ENCODE results near the gene ABCG5.

DNA sequence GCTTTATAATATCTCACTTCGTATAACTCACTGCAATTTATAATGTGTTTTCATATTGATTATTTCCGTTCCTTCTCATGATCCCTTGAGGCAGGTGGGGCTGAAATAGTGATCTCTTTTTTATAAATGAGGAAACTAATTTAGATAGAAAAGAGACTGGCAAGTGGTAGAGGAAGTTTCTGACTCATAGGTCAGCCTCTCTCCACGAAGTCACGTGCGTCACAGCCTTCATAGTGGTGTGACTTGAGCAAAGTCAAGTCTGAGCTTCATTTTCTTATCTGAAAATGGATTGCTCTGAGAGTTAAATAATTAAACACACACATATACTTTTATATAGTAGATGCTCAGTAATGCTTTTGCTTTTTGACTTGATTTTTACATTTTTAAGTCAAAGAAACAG is 19.9 kb downstream of the ABCG5 start:
- TF ChIP-seq, protein P1, sequence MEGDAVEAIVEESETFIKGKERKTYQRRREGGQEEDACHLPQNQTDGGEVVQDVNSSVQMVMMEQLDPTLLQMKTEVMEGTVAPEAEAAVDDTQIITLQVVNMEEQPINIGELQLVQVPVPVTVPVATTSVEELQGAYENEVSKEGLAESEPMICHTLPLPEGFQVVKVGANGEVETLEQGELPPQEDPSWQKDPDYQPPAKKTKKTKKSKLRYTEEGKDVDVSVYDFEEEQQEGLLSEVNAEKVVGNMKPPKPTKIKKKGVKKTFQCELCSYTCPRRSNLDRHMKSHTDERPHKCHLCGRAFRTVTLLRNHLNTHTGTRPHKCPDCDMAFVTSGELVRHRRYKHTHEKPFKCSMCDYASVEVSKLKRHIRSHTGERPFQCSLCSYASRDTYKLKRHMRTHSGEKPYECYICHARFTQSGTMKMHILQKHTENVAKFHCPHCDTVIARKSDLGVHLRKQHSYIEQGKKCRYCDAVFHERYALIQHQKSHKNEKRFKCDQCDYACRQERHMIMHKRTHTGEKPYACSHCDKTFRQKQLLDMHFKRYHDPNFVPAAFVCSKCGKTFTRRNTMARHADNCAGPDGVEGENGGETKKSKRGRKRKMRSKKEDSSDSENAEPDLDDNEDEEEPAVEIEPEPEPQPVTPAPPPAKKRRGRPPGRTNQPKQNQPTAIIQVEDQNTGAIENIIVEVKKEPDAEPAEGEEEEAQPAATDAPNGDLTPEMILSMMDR (conservative IDR thresholded peaks at IDR 0.05; ENCODE audit: low read depth in 2 of 2): no peak
- TF ChIP-seq EZH2phosphoT487 (IDR thresholded peaks at IDR 0.05; ENCODE audit: unreplicated experiment) (no peak), EZH2 (IDR thresholded peaks at IDR 0.05; ENCODE audit: low read depth, unreplicated experiment) (no peak), POLR2AphosphoS5 (IDR thresholded peaks at IDR 0.05; ENCODE audit: low read depth) (no peak)
